GM15510 (cell line): ENCODE data around the gene SLC12A7.

Source experiments
- POLR2A ChIP-seq: IDR thresholded peaks from 3 replicates; pipeline ENCODE4 v1.6.1; 2011; ENCODE audit warnings: borderline replicate concordance; ENCODE audit not compliant: insufficient read length; ENCODE audit errors: extremely low read depth

Gene SLC12A7

GRCh38 chr5:1088726-1089125 lies 23.1 kb downstream of the SLC12A7 start:
- no peak for TF ChIP-seq POLR2A

- no peak for TF ChIP-seq POLR2A
Observed at GRCh38 chr5:1088031-1088430, 23.8 kb downstream of the SLC12A7 start.

GRCh38 chr5:1087428-1087827 lies 24.4 kb downstream of the SLC12A7 start:
- TF ChIP-seq POLR2A, result no peak

- no peak for TF ChIP-seq POLR2A
Observed at GRCh38 chr5:1086871-1087270, 25.0 kb downstream of the SLC12A7 start.

GRCh38 chr5:1086137-1086536 lies 25.7 kb downstream of the SLC12A7 start:
- TF ChIP-seq POLR2A, result no peak

GRCh38 chr5:1085391-1085790 lies 26.5 kb downstream of the SLC12A7 start:
- TF ChIP-seq POLR2A, result no peak

GRCh38 chr5:1083823-1084605 lies 27.8 kb downstream of the SLC12A7 start:
- no peak for TF ChIP-seq POLR2A

- TF ChIP-seq POLR2A, result no peak
Observed at GRCh38 chr5:1081519-1081918, 30.3 kb downstream of the SLC12A7 start.

- TF ChIP-seq POLR2A, result no peak
Observed at GRCh38 chr5:1080432-1080831, 31.4 kb downstream of the SLC12A7 start.

GRCh38 chr5:1079961-1080360 lies 31.9 kb downstream of the SLC12A7 start:
- no peak for TF ChIP-seq POLR2A

- TF ChIP-seq POLR2A, result no peak
Observed at GRCh38 chr5:1079486-1079885, 32.4 kb downstream of the SLC12A7 start.

GRCh38 chr5:1078851-1079250 lies 33.0 kb downstream of the SLC12A7 start:
- TF ChIP-seq POLR2A, result no peak

GRCh38 chr5:1078206-1078605 lies 33.7 kb downstream of the SLC12A7 start:
- TF ChIP-seq POLR2A, result no peak

- no peak for TF ChIP-seq POLR2A
Observed at GRCh38 chr5:1077491-1078020, 34.3 kb downstream of the SLC12A7 start.

GRCh38 chr5:1077026-1077425 lies 34.8 kb downstream of the SLC12A7 start:
- TF ChIP-seq POLR2A, result no peak

GRCh38 chr5:1076406-1076805 lies 35.5 kb downstream of the SLC12A7 start:
- TF ChIP-seq POLR2A, result no peak
